H9 (cell line): ENCODE data around the gene DKKL1. TPM values are rescaled to one million over a fixed set of nuclear protein-coding genes. Genes with fewer than 3 reads are reported as not detected.

ENCODE experiments used
- DNase-seq: peaks from one replicate; pipeline ENCODE4 v3.0.0-alpha.2; 2017
- H2AFZ ChIP-seq: one replicate; pipeline ENCODE4 v1.6.1; 2013; ENCODE audit warnings: mild to moderate bottlenecking, low read length, control low read depth, moderate library complexity
- H2AK5ac ChIP-seq: 2 replicates; pipeline ENCODE4 v1.6.1; 2013; ENCODE audit warnings: low read length, control low read depth, mixed read lengths; ENCODE audit not compliant: insufficient read length
- H2BK120ac ChIP-seq: one replicate; pipeline ENCODE4 v1.6.1; 2013; ENCODE audit warnings: low read depth, mild to moderate bottlenecking, low read length, control low read depth, inconsistent platforms; ENCODE audit not compliant: poor library complexity, severe bottlenecking
- H2BK12ac ChIP-seq: 2 replicates; pipeline ENCODE4 v1.6.1; 2013; ENCODE audit warnings: low read length, control low read depth, mixed read lengths, low read depth; ENCODE audit not compliant: insufficient read length
- H2BK15ac ChIP-seq: 2 replicates; pipeline ENCODE4 v1.6.1; 2013; ENCODE audit warnings: low read depth, low read length, control low read depth
- H2BK20ac ChIP-seq: one replicate; pipeline ENCODE4 v1.6.1; 2013; ENCODE audit warnings: low read depth, mild to moderate bottlenecking, low read length, control low read depth, inconsistent platforms; ENCODE audit not compliant: poor library complexity, severe bottlenecking
- H2BK5ac ChIP-seq: 2 replicates; pipeline ENCODE4 v1.6.1; 2013; ENCODE audit warnings: low read length, control low read depth, mixed read lengths; ENCODE audit not compliant: insufficient read length
- H3K14ac ChIP-seq: 2 replicates; pipeline ENCODE4 v1.6.1; 2013; ENCODE audit warnings: low read length, control low read depth; ENCODE audit not compliant: insufficient read depth
- H3K18ac ChIP-seq: 2 replicates; pipeline ENCODE4 v1.6.1; 2013; ENCODE audit warnings: low read depth, mild to moderate bottlenecking, mixed read lengths, low read length, control low read depth; ENCODE audit not compliant: insufficient read length
- H3K23ac ChIP-seq: 2 replicates; pipeline ENCODE4 v1.6.1; 2013; ENCODE audit warnings: low read length, control low read depth, mixed read lengths, low read depth; ENCODE audit not compliant: insufficient read length
- H3K23me2 ChIP-seq: 2 replicates; pipeline ENCODE4 v1.6.1; 2013; ENCODE audit warnings: low read depth, mild to moderate bottlenecking, mixed read lengths, low read length, control low read depth; ENCODE audit not compliant: insufficient read length, poor library complexity, severe bottlenecking
- H3K27ac ChIP-seq: 2 replicates; pipeline ENCODE4 v1.5.1; 2013; ENCODE audit warnings: low read length, control low read depth, mixed read lengths, low read depth; ENCODE audit not compliant: insufficient read length
- H3K27me3 ChIP-seq: 2 replicates; pipeline ENCODE4 v1.6.1; 2013; ENCODE audit warnings: low read length, control low read depth, inconsistent platforms; ENCODE audit not compliant: insufficient read depth
- H3K4ac ChIP-seq: 2 replicates; pipeline ENCODE4 v1.6.1; 2013; ENCODE audit warnings: low read depth, mild to moderate bottlenecking, control low read depth, inconsistent platforms, low read length, moderate library complexity
- H3K4me1 ChIP-seq: 2 replicates; pipeline ENCODE4 v1.6.1; 2013; ENCODE audit warnings: low read length, control low read depth, inconsistent platforms; ENCODE audit not compliant: insufficient read depth
- H3K4me2 ChIP-seq: 2 replicates; pipeline ENCODE4 v1.6.1; 2013; ENCODE audit warnings: low read length, control low read depth, mixed read lengths; ENCODE audit not compliant: insufficient read length, insufficient read depth
- H3K56ac ChIP-seq: 2 replicates; pipeline ENCODE4 v1.6.1; 2013; ENCODE audit warnings: low read depth, mild to moderate bottlenecking, mixed read lengths, low read length, control low read depth; ENCODE audit not compliant: insufficient read length
- H3K79me1 ChIP-seq: 2 replicates; pipeline ENCODE4 v1.6.1; 2013; ENCODE audit warnings: low read depth, mild to moderate bottlenecking, moderate library complexity, low read length, control low read depth, inconsistent platforms; ENCODE audit not compliant: insufficient read depth, poor library complexity, severe bottlenecking
- H3K79me2 ChIP-seq: 2 replicates; pipeline ENCODE4 v1.6.1; 2013; ENCODE audit warnings: low read length, control low read depth, inconsistent platforms; ENCODE audit not compliant: insufficient read depth
- H3K9ac ChIP-seq: 2 replicates; pipeline ENCODE4 v1.6.1; 2013; ENCODE audit warnings: low read length, control low read depth, mixed read lengths; ENCODE audit not compliant: insufficient read length; ENCODE audit errors: extremely low read depth
- H3K9me3 ChIP-seq: one replicate; pipeline ENCODE4 v1.6.1; 2013; ENCODE audit warnings: low read depth, low read length, inconsistent platforms; ENCODE audit not compliant: control insufficient read depth
- H3T11ph ChIP-seq: one replicate; pipeline ENCODE4 v1.6.1; 2013; ENCODE audit warnings: mild to moderate bottlenecking, low read length, control low read depth, inconsistent platforms
- H4K20me1 ChIP-seq: one replicate; pipeline ENCODE4 v1.6.1; 2013; ENCODE audit not compliant: control insufficient read depth, insufficient read length, insufficient read depth
- H4K5ac ChIP-seq: 2 replicates; pipeline ENCODE4 v1.6.1; 2013; ENCODE audit warnings: low read depth, mild to moderate bottlenecking, mixed read lengths, low read length, control low read depth; ENCODE audit not compliant: insufficient read length
- H4K8ac ChIP-seq: replicated peaks from 2 replicates; pipeline ENCODE4 v1.6.1; 2013; ENCODE audit warnings: low read length, control low read depth, mixed read lengths, low read depth; ENCODE audit not compliant: insufficient read length
- H4K91ac ChIP-seq: 2 replicates; pipeline ENCODE4 v1.6.1; 2013; ENCODE audit warnings: low read depth, mild to moderate bottlenecking, moderate library complexity, mixed read lengths, low read length, control low read depth; ENCODE audit not compliant: insufficient read length
- H3K27ac Mint-ChIP-seq, 3 experiments: 2 replicates in 2 of 3; 3 replicates in 1 of 3; pipeline ENCODE4 v1.8.0; 2020 to 2021; ENCODE audit warnings: mixed read lengths in 3 of 3, mild to moderate bottlenecking in 1 of 3, moderate library complexity in 1 of 3
- H3K27me3 Mint-ChIP-seq: 2 replicates; pipeline ENCODE4 v1.8.0; 2021; ENCODE audit warnings: low read depth, mild to moderate bottlenecking, moderate library complexity, mixed read lengths
- H3K36me3 Mint-ChIP-seq, 3 experiments: 2 replicates in 2 of 3; 3 replicates in 1 of 3; pipeline ENCODE4 v1.8.0; 2020 to 2021; ENCODE audit warnings: low read depth in 3 of 3, mixed read lengths in 3 of 3; ENCODE audit not compliant: insufficient read depth in 1 of 3
- H3K4me1 Mint-ChIP-seq, 2 experiments: 2 replicates each; pipeline ENCODE4 v1.8.0; 2020; ENCODE audit warnings: mixed read lengths in 2 of 2
- H3K4me3 Mint-ChIP-seq, 2 experiments: 2 replicates in 1 of 2; 3 replicates in 1 of 2; pipeline ENCODE4 v1.8.0; 2020 to 2021; ENCODE audit warnings: mild to moderate bottlenecking in 2 of 2, mixed read lengths in 2 of 2, moderate library complexity in 1 of 2
- H3K9me3 Mint-ChIP-seq, 2 experiments: 2 replicates in 1 of 2; 3 replicates in 1 of 2; pipeline ENCODE4 v1.8.0; 2020; ENCODE audit warnings: mild to moderate bottlenecking in 2 of 2, mixed read lengths in 2 of 2, moderate library complexity in 1 of 2
- WGBS: extraction: QIAGEN DNeasy Blood & Tissue Kit; methylation state at CpG from one replicate; pipeline ENCODE4 v1.1.7; 2013; ENCODE audit warnings: missing lambda C conversion rate, low lambda C conversion rate, mixed read lengths; ENCODE audit not compliant: insufficient read length; ENCODE audit errors: extremely low coverage; 5-methylcytosine and 5-hydroxymethylcytosine counted together
- total RNA-seq: library from RNA; stranded (reverse); gene quantifications from 2 replicates; pipeline ENCODE4 v1.2.1, GENCODE V29; 2021
- TF ChIP-seq, protein P1 (sequence below): fragments of 200-600 bp; sonication (generic); conservative IDR thresholded peaks from 3 replicates; pipeline ENCODE4 v1.8.0; 2021; ENCODE audit warnings: antibody characterized with exemption, mild to moderate bottlenecking

Gene DKKL1
- total RNA-seq, 1 experiment from 2014 or later: 3.5 TPM

DNA sequence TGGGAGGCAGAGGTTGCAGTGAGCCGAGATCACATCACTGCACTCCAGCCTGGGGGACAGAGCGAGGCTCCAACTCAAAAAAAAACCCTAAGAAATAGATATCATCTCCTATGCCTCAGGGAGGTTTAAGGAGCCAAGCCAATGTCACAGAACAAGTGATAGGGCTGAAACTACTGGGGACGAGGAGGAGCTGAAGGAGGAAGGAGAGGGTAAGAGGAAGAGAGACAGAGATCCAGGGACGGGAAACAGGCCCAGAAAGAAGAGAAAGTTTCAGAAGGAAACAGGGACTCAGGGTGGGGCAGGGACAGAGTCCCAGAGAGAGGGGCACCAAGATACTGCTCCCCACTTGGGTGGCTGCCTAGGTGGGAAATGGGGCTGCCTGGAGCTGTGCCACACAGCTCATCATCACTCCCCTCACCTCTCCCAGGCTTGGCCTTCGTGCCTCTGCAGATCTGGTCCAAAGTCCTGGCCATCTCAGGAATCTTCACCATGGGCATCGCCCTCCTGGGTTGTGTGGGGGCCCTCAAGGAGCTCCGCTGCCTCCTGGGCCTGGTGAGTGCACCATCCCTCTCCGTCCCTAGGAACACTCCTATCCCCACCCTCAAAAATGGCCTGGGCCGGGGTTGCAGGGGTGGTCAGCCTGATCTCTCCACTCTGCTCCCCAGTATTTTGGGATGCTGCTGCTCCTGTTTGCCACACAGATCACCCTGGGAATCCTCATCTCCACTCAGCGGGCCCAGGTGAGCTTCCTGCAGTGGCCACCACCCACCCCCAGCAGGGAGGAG is 27.0 kb upstream of the DKKL1 start:
- H3K9me3 ChIP-seq: no peaks in the 10 kb centered on the region
- H3K9ac ChIP-seq: no peak overlapping the region
- no peak overlapping the region; a peak in 1 of 7 replicates for H3K27ac Mint-ChIP-seq
- no peak overlapping the region for H2BK12ac ChIP-seq
- H2BK15ac ChIP-seq: no peak overlapping the region
- TF ChIP-seq, protein P1, sequence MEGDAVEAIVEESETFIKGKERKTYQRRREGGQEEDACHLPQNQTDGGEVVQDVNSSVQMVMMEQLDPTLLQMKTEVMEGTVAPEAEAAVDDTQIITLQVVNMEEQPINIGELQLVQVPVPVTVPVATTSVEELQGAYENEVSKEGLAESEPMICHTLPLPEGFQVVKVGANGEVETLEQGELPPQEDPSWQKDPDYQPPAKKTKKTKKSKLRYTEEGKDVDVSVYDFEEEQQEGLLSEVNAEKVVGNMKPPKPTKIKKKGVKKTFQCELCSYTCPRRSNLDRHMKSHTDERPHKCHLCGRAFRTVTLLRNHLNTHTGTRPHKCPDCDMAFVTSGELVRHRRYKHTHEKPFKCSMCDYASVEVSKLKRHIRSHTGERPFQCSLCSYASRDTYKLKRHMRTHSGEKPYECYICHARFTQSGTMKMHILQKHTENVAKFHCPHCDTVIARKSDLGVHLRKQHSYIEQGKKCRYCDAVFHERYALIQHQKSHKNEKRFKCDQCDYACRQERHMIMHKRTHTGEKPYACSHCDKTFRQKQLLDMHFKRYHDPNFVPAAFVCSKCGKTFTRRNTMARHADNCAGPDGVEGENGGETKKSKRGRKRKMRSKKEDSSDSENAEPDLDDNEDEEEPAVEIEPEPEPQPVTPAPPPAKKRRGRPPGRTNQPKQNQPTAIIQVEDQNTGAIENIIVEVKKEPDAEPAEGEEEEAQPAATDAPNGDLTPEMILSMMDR: no peak
- H4K91ac ChIP-seq: no peak overlapping the region
- H2BK5ac ChIP-seq: no peak overlapping the region
- H4K20me1 ChIP-seq: no peaks in the 10 kb centered on the region
- H3K9me3 Mint-ChIP-seq: peaks cover 0 to 3% of the 10 kb centered on the region in 2 experiments; a peak in 2 of 5 replicates
- H3K27me3 Mint-ChIP-seq: peaks cover 18% of the 10 kb centered on the region
- H2BK120ac ChIP-seq: no peak overlapping the region
- peaks cover 25 to 36% of the 10 kb centered on the region in 2 experiments for H3K4me1 Mint-ChIP-seq
- no peak overlapping the region for H2AFZ ChIP-seq
- no peak overlapping the region for H2BK20ac ChIP-seq
- H2AK5ac ChIP-seq: no peak overlapping the region
- no peak overlapping the region for H4K8ac ChIP-seq
- H3T11ph ChIP-seq: no peak overlapping the region
- WGBS: no CpG with 5 or more reads among the region's 10 CpGs
- H3K4me3 Mint-ChIP-seq: peak overlapping the region in 1 of 2 experiments; percentile 38; a peak in 1 of 5 replicates
- H3K79me1 ChIP-seq: no peaks in the 10 kb centered on the region
- no peaks in the 10 kb centered on the region for H3K79me2 ChIP-seq
- no peak overlapping the region for H4K5ac ChIP-seq
- peaks cover 3 to 36% (median 19%) of the 10 kb centered on the region in 3 experiments for H3K36me3 Mint-ChIP-seq
- no peak overlapping the region for H3K18ac ChIP-seq
- H3K56ac ChIP-seq: no peak overlapping the region
- H3K14ac ChIP-seq: no peak overlapping the region
- H3K27ac ChIP-seq: no peak overlapping the region
- no peak overlapping the region for H3K23ac ChIP-seq
- H3K23me2 ChIP-seq: peaks cover 12% of the 10 kb centered on the region
- no peak overlapping the region for H3K4me2 ChIP-seq
- H3K27me3 ChIP-seq: peaks cover 3% of the 10 kb centered on the region; the same call in 1 of the 2 replicates
- DNase-seq: peak; percentile 23
- peaks cover 2% of the 10 kb centered on the region; the same call in 1 of the 2 replicates for H3K4me1 ChIP-seq
- no peak overlapping the region for H3K4ac ChIP-seq
